ENCODE data around the gene GNPAT. TPM values are rescaled to one million over a fixed set of nuclear protein-coding genes. Genes with fewer than 3 reads are reported as not detected.

Gene GNPAT
- total RNA-seq, 2 experiments from 2014 or later: 51.7 to 54.9 TPM

- H3K4me1 ChIP-seq (ENCODE audit: insufficient read depth, low read length, poor library complexity, severe bottlenecking): no peaks in the 10 kb centered on the region
- no peak overlapping the region for H2AFZ ChIP-seq (ENCODE audit: low read length)
- H3K36me3 ChIP-seq (ENCODE audit: insufficient read depth, low read length): no peaks in the 10 kb centered on the region
- POLR2A ChIA-PET: interaction anchor here (0.6 kb wide), 2 partner anchors 32 to 1706 kb away, joined by 3 read pairs; no protein-coding TSS in a partner anchor
- BruUV-seq (replicated peaks): no TSS peak
- no peak overlapping the region for H3K4me2 ChIP-seq (ENCODE audit: low read length)
- H3K27ac ChIP-seq (ENCODE audit: low read depth, low read length, poor library complexity, severe bottlenecking): no peak overlapping the region
- CTCF ChIA-PET (ENCODE audit: unreplicated experiment): no interaction called here
- intact Hi-C loops (cut with micrococcal nuclease; ENCODE audit: unreplicated experiment): no loop called here
- H3K4me3 ChIP-seq (ENCODE audit: low read depth, low read length, poor library complexity, severe bottlenecking): no peak overlapping the region
- H4K20me1 ChIP-seq (ENCODE audit: insufficient read depth, low read length): no peaks in the 10 kb centered on the region
- no peaks in the 10 kb centered on the region for H3K9me3 ChIP-seq (ENCODE audit: low read length)
- no peak for TF ChIP-seq EZH2phosphoT487 (IDR thresholded peaks at IDR 0.05; ENCODE audit: borderline replicate concordance, low read depth, low read length)
- no peak for TF ChIP-seq CTCF (conservative IDR thresholded peaks at IDR 0.05; ENCODE audit: low read length)
- DNase-seq (ENCODE audit: low spot score): no peak
- H3K79me2 ChIP-seq (ENCODE audit: insufficient read depth, low read depth, low read length): no peaks in the 10 kb centered on the region
- H3K9me2 ChIP-seq (ENCODE audit: insufficient read depth, low read length): no peaks in the 10 kb centered on the region
These were observed 37.6 kb upstream of the GNPAT start for GRCh38 chr1:231203259-231204057.

- CTCF ChIA-PET (ENCODE audit: unreplicated experiment): interaction anchor here (0.6 kb wide), 1 partner anchor 51 kb away, joined by 4 read pairs; no protein-coding TSS in a partner anchor
- H3K9me2 ChIP-seq (ENCODE audit: insufficient read depth, low read length): no peaks in the 10 kb centered on the region
- DNase-seq (ENCODE audit: low spot score): no peak
These were observed 34.2 kb upstream of the GNPAT start for GRCh38 chr1:231206856-231207255.

More at GRCh38 chr1:231206856-231207255, 34.2 kb upstream of the GNPAT start:
- POLR2A ChIA-PET: interaction anchor here (0.7 kb wide), 1 partner anchor 51 kb away, joined by 3 read pairs; no protein-coding TSS in a partner anchor
- no peak overlapping the region for H3K27ac ChIP-seq (ENCODE audit: low read depth, low read length, poor library complexity, severe bottlenecking)
- H4K20me1 ChIP-seq (ENCODE audit: insufficient read depth, low read length): no peaks in the 10 kb centered on the region
- H3K9me3 ChIP-seq (ENCODE audit: low read length): no peaks in the 10 kb centered on the region
- peaks cover 9% of the 10 kb centered on the region for H3K4me1 ChIP-seq (ENCODE audit: insufficient read depth, low read length, poor library complexity, severe bottlenecking)
- no peak overlapping the region for H3K4me2 ChIP-seq (ENCODE audit: low read length)
- no peak overlapping the region for H2AFZ ChIP-seq (ENCODE audit: low read length)
- no TSS peak for BruUV-seq (replicated peaks)
- no peak overlapping the region for H3K4me3 ChIP-seq (ENCODE audit: low read depth, low read length, poor library complexity, severe bottlenecking)
- H3K79me2 ChIP-seq (ENCODE audit: insufficient read depth, low read depth, low read length): no peaks in the 10 kb centered on the region
- no peaks in the 10 kb centered on the region for H3K36me3 ChIP-seq (ENCODE audit: insufficient read depth, low read length)
- intact Hi-C loops (cut with micrococcal nuclease; ENCODE audit: unreplicated experiment): no loop called here
- TF ChIP-seq CTCF (conservative IDR thresholded peaks at IDR 0.05; ENCODE audit: low read length) (no peak), EZH2phosphoT487 (IDR thresholded peaks at IDR 0.05; ENCODE audit: borderline replicate concordance, low read depth, low read length) (no peak)

Data from OCI-LY7 (cell line).